GM04504 (cell line): ENCODE measurements around the gene PACSIN1.

Experiments used
- DNase-seq: peaks from one replicate; pipeline ENCODE4 v3.0.0-alpha.2; 2012; ENCODE audit warnings: low read depth

The PACSIN1 gene

DNA sequence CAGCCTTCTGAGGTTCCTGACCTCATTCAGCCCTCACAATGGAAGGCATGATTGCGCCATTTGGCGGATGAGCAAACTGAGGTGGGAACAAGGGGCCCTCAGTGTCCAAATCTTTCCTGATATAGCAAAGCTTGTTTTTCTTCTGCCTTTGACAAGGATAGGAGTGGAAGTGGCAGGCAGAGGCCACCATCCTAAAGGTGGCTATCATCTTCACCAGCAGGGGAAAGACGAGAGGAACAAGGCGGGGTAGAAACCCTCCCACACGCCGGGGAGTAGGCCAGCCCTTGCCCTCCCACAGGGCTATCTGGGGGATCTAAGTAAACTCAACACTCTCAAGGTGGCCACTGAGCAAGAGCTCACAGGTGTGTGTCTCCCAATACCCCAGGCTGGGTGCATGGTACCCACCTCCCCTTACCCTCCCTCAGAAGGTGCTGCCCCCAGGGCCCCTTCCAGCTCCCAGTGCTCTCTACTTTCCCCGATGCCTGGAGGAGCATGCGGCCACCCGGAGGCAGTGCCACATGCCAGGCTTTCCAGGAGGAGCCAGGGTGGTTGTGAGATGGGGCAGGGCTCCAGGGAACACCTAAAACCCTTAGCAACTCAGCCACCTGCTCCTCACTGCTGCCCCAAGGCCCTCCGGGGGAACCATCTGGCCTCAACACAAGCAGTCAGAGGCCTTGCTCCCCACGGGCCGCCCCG is 79.0 kb downstream of the PACSIN1 start:
- DNase-seq, result no peak

GRCh38 chr6:34546551-34547321 is 80.9 kb downstream of the PACSIN1 start:
- DNase-seq, result no peak

DNA sequence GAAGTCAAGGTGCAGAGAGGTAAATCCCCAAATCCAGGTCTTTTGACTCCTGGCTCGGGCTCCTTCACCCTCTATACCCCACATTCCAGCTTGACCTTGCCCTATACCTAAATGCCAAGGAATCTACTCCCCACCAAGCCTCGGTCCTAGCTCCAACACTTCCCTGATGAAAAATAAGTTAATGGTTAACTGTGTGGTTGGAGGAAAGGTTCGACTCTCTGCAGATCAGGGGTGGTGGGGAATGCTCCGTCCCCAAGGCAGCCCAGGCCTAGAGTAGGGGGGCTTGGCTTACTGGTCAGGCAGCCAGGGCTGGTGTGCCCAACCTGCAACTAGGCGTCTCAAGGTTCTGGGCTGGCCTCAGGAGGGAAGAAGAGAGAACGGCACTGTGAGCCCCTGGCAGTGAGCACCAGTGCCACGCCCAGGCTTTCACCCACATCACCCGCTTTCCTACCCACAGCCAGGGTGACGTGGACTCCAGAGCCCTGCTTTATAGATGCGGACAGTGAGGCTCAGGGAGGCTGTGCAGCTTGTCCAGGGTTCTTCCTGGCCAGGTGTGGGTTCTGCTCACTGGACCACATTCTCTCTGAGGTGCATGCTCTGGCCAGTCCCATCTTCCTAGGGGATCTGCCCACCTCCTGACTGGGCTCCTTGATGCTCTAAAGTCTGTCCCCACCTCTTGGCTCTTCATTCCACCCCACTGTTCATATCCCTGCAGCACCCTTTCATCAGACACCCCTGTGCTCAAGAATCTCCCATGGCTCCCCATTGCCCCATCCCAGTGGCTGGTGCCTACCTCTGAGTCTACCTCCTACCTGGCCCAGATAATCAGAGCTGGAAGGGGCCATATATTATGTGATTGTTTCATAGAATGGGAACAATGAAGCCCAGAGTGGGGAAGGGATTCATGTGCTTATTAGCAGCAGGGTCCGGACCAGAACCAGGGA is 82.1 kb downstream of the PACSIN1 start:
- no peak for DNase-seq

DNA sequence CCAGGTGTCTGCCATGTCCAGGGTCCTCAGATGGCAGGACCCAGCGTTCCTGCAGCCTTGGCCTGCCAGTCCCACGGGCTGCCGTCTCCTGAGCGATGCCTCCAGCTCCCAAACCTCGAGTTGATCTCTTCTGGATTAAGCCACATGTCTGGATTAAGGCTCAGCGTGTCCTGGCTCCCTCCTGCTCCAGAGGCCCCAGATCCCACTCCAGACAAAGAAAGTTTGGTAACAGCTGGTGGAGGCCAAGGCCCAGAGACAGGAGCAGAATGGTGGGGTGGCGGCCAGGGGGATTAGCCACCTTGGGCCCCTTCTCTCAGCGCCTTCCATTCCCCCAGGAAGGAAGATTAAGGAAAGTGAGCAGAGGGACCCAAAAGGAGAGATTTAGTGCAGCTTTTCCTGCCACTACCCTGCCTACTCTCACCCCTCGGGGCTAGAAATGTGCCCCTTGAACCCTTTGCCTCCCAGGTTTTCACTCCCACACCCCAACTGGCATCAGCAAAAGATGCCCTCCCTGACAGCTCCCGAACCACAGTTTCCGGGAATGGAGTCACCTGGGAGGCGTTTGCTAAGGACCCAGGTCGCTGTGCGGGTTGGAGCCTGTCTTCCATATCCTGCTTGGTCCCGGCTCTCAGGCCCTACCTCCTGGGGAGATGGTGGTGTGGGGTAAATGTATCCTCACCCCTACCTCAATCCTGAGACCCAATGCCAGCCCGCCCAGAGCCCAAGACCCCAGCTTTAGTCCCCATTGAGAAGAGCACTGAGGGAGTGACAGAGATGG is 83.3 kb downstream of the PACSIN1 start:
- no peak for DNase-seq

DNA sequence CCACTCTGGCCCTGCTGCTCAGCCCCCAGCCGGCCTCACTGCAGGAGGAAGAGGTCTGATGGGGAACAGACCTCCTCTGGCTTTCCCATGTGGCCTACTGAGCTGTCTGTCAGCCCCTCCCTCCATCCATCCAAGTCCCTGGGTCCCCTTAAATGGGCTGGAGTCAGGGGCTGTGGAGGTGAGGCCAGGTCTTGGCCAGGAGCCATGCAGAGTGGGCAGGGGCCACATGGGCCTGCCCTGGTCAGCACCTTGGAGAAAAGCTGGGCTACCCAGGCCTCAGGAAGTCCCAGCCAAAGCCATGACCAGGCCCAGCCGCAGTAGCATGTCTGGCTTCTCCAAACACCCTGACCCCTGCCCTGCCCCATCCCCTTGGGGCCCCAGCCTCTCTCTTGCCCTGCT is 83.9 kb downstream of the PACSIN1 start:
- DNase-seq, result no peak

DNA sequence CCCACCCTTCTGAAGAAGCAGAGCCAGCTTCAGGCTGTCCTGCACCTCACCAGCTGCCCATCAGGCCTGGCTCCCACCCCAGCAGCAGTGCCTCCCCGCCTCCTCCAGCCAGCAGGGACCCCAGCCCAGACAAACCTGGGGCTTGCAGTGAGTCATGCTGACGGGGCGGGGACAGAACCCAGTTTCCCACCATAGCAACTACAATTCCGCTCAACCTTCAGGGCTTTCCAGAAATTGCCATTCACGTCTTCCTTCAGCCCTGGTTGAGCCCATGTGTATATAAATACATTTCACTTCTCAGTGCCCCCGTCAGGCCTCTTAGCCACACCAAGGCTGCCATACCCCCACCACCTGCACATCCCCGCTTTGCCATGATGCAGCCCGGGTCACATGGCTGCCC is 85.8 kb downstream of the PACSIN1 start:
- DNase-seq, result no peak

GRCh38 chr6:34552620-34553019 is 86.7 kb downstream of the PACSIN1 start:
- no peak for DNase-seq

DNA sequence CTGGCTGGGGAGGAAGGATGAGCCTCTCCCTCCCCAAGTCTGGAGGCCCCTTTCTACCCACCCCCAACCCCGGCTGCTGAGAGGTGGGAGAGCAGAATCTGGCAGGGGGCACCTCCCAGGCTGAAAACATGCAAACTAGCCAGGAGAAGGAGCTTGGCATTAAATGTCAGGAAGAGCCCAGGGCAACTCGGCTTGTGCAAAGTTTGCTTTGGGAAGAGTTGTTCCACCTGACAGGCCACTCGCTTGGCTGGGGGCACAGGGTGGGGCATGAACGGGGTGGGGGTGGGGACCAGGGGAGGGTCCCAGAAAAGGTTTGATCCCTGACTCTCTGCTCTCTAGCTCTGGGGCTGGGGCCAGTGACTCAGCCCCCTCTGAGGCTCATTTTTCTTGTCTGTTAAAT is 87.3 kb downstream of the PACSIN1 start:
- no peak for DNase-seq

- no peak for DNase-seq
Observed at GRCh38 chr6:34553750-34554149, 87.9 kb downstream of the PACSIN1 start.

DNA sequence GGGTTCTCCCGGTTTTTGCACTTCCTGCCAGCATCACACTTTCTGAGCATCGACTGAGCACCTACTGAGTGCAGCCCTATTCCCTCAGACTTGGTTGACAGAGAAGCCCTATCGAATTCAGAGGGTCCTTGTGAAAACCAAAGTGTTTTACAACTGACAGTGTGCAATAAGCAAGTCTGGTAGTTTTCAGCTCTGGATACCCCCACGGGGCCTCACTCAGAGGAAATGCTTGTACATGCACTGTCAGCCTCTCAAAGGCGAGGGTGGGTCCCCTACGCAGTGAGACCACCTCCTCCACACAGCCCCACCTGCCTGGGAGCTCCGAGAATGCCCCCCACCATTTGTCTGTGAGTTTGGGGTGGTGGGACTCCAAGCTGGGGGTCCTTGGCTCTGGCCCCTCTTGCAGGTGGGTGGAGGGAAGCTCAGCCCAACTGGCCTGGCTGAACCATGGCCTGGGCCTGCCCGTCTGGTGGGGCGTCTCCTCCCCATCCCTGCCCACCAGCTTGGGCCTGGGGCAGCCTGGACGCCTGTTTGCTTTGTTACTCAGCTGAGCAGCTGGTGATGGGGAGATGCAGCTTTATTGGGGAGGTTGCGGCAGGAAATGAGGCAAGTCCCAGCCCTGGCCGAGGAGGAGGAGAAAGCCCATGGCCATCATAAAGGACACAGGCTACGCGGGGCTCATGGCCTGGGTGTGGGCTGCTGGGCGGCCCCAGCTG is 88.6 kb downstream of the PACSIN1 start:
- no peak for DNase-seq

DNA sequence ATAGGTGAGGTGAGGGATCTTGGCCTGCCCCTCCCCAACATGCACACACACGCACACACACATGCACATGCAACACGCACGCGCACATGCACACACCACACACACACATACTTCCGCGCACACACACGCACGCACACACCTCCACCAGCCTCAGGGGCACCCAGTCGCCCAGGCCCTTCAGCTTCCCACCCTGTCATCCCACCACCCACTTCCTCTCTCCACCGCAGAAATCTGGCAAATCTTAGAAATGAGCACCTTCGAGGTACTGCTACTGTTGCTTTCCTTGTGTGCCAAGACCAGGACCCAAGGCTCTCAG is 89.1 kb downstream of the PACSIN1 start:
- no peak for DNase-seq

- no peak for DNase-seq
Observed at GRCh38 chr6:34555328-34555727, 89.5 kb downstream of the PACSIN1 start.

GRCh38 chr6:34556031-34556471 is 90.2 kb downstream of the PACSIN1 start, which contains the start of gene SPDEF:
TSS of gene SPDEF (minus strand) at chr6:34556329. CDS start at chr6:34544455, 11,874 bp downstream.
- DNase-seq, result no peak

GRCh38 chr6:34556493-34556892 is 90.6 kb downstream of the PACSIN1 start:
- DNase-seq, result no peak

GRCh38 chr6:34557228-34557627 is 91.4 kb downstream of the PACSIN1 start:
- DNase-seq, result no peak

DNA sequence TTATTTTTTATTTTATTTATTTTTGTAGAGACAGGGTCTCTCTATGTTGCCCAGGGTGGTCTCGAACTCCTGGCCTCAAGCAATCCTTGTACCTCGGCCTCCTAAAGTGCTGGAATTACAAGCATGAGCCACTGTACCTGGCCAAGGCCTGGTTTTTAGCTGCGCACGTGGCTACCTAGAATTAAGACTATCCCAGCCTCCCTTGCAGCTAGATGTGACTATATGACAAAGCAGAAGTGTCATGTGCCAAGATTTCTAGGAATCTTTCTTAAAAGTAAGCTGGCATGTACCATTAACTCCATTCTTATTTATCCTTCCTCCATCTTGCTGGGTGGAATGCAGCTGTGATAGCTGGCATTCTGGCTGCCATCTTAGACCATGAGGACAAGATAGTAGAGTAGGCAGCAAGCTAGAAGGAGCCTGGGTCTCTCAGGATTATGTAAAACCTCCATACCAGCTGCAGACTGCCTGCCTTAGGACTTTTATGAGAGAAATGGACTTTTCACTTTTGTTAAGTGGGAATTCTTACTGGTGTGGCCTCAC is 92.4 kb downstream of the PACSIN1 start:
- no peak for DNase-seq

DNA sequence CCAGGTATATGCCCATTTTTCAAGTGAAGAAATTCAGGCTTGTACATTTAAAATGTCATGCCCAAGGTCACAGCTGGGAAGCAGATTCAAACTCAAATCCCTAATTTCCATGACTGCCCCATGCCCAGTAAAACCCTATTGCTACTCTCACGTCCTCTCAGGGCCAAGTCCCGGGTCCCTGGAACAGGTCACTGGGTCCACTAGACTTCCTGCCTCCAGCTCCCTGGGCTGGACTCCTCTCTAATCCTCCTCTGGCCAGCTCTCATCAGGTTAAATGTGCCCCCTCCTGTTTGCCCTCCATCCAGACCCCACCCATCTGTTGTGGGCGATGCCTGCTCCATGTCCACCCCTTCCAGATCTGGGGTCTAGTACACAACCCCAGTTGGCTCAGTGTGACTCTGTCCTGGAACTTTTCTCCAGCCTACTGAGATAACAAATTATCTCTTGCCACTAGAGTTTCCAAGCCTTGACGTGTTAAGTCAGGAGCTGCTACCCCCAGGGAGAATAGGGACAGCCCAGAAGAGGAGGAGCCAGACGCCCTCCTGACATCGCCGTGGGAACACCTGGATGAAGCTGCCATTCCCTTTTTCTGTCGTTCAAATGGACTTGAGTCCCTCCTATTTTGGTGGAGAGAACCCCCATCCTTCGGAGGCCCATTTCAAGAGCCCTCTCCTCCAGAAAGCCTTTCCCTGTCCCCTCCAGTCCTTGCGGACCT is 93.9 kb downstream of the PACSIN1 start:
- no peak for DNase-seq

- DNase-seq, result no peak
Observed at GRCh38 chr6:34560366-34561226, 94.7 kb downstream of the PACSIN1 start.

- DNase-seq, result no peak
Observed at GRCh38 chr6:34561227-34561530, 95.3 kb downstream of the PACSIN1 start.
